ENCODE measurements around the gene DCLRE1B.

DNA sequence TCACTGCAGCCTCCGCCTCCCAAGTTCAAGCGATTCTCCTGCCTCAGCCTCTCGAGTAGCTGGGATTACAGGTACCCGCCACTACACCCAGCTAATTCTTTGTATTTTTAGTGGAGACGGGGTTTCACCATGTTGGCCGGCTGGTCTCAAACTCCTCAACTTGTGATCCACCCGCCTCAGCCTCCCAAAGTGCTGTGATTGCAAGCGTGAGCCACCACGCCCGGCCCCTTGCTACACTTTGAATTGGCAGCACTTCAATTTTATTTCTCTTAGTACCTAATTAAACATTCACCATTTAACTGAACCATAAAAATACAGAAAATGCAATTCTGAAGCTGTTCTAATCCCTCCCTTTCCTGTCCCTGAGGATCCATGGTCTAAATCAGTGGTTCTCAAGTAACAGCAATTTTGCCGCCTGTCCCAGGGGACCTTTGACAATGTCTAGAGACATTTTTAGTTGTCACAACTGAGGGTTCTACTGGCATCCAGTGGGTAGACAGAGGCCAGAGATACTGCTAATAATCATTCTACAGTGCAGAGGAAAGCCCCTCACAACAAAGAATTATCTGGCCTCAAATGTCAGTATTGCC lies 13.4 kb upstream of the DCLRE1B start:
- no peak for TF ChIP-seq POLR2A (IDR thresholded peaks at IDR 0.05)
- TF ChIP-seq, protein P1, sequence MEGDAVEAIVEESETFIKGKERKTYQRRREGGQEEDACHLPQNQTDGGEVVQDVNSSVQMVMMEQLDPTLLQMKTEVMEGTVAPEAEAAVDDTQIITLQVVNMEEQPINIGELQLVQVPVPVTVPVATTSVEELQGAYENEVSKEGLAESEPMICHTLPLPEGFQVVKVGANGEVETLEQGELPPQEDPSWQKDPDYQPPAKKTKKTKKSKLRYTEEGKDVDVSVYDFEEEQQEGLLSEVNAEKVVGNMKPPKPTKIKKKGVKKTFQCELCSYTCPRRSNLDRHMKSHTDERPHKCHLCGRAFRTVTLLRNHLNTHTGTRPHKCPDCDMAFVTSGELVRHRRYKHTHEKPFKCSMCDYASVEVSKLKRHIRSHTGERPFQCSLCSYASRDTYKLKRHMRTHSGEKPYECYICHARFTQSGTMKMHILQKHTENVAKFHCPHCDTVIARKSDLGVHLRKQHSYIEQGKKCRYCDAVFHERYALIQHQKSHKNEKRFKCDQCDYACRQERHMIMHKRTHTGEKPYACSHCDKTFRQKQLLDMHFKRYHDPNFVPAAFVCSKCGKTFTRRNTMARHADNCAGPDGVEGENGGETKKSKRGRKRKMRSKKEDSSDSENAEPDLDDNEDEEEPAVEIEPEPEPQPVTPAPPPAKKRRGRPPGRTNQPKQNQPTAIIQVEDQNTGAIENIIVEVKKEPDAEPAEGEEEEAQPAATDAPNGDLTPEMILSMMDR (IDR thresholded peaks at IDR 0.05), result no peak
